ENCODE measurements around the gene ENSA. TPM values are rescaled to one million over a fixed set of nuclear protein-coding genes. Genes with fewer than 3 reads are reported as not detected.

ENSA gene
- total RNA-seq, 2 donors from 2014 or later: 85.7 to 94.5 TPM

DNA sequence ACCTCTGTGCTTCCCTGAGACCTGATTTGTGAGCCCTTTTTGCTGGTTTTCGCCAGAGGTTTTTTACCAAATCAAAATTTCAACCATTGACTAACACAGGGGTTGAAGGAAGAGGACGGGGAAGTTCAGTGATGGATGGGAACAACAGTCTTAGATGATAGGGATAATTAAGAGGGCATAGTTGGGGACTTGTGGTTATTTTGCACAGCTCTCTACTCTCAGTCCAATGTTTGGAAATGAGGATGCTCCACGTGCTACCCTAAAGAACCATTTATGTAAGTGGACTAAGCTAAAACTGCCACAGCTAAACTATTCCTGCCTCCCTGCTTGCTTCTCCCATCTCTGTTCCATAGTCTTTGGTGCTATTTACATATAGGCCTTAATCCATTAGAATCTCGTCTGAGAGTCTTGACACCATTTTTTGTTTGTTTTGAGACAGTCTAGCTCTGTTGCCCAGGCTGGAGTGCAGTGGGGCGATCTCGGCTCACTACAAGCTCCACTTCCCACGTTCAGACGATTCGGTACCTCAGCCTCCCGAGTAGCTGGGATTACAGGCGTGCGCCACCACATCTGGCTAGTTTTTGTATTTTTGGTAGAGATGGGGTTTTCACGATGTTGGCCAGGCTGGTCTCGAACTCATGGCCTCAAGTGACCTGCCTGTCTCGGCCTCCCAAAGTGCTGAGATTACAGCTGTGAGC is 49.3 kb downstream of the ENSA start:
- Histone ChIP-seq H3K4me3 (peak overlapping the region; percentile 93), H3K27me3 (replicated peaks; ENCODE audit: insufficient read depth) (no peaks in the 10 kb centered on the region), H3K9me3 (no peaks in the 10 kb centered on the region), H3K27ac (peak overlapping the region; percentile 98 to 99), H3K36me3 (peaks cover 26% of the 10 kb centered on the region), H3K4me1 (ENCODE audit: control insufficient read depth in 1 of 2, low read depth in 2 of 2) (peaks cover 5 to 6% of the 10 kb centered on the region in 2 donors)
- ATAC-seq (ENCODE audit: insufficient number of reproducible peaks, low FRiP score, low read depth) (peak; percentile 0), DNase-seq (ENCODE audit: low spot score) (no peak)
- no peak for TF ChIP-seq CTCF (IDR thresholded peaks at IDR 0.05)

DNA sequence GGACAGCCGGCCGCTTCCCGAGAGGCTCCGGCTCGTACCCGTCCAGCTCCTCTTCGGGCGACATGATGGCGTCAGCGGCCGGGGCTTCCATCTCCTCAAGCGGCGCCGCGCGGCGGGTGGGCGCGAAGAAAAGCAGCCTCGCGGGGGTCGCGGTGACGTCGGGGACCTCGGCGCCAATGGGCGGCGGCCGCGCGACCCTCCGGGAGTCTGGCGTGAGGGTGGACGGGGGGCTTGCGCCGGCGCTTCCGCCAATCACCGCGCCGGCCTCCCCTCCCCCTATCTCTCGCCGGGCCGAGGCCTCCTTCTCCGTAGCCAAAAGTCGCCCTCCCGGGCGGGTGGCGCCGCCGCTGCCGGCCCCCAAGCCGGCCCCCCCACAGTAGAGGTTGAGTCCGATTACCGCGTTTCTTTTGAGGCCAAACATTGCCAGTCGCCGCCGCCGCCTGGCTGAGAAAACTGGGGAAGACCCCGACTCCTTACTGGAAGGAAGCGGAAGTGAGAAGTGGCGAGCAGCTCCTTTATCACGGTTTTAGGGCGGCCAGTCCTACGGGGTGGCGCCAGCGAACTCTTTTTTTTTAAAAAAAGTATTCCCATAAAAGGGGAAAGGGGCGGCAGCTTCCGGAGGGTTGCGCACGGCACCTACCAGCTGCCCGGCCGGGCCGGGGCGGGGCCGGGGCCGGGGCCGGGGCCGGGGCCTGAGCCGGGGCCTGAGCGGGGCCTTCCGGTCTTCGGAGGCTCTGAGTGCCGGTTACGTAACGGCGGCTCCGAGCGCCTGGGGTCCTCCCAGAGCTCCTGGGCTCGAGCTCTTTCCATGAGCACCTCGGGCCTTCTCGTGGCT is 50.1 kb downstream of the ENSA start, which contains the start of gene MCL1:
MCL1 (minus strand) TSS at position 501 of the 835 bp plus-strand sequence; CDS start at position 421, 80 bp downstream.
- H3K4me3 ChIP-seq: peak within 1 kb of the TSS; percentile 93
- peak within 1 kb of the TSS; percentile 98 to 99 for H3K27ac ChIP-seq
- peaks cover 9 to 10% of the 10 kb centered on the region in 2 donors for H3K4me1 ChIP-seq (ENCODE audit: control insufficient read depth in 1 of 2, low read depth in 2 of 2)
- no peaks in the 10 kb centered on the region for H3K9me3 ChIP-seq
- no peak for TF ChIP-seq CTCF (IDR thresholded peaks at IDR 0.05)
- ATAC-seq (ENCODE audit: insufficient number of reproducible peaks, low FRiP score, low read depth) (peak; percentile 80), DNase-seq (ENCODE audit: low spot score) (peak; percentile 73)
- H3K36me3 ChIP-seq: peaks cover 34% of the 10 kb centered on the region
- H3K27me3 ChIP-seq (replicated peaks; ENCODE audit: insufficient read depth): no peaks in the 10 kb centered on the region

- peak overlapping the region; percentile 93 for H3K4me3 ChIP-seq
- H3K27me3 ChIP-seq (replicated peaks; ENCODE audit: insufficient read depth): no peaks in the 10 kb centered on the region
- peak overlapping the region; percentile 98 to 99 for H3K27ac ChIP-seq
- peak; percentile 57 for ATAC-seq (ENCODE audit: insufficient number of reproducible peaks, low FRiP score, low read depth)
- peak; percentile 54 for DNase-seq (ENCODE audit: low spot score)
- H3K9me3 ChIP-seq: no peaks in the 10 kb centered on the region
- peaks cover 15 to 18% of the 10 kb centered on the region in 2 donors for H3K4me1 ChIP-seq (ENCODE audit: control insufficient read depth in 1 of 2, low read depth in 2 of 2)
- no peak for TF ChIP-seq CTCF (IDR thresholded peaks at IDR 0.05)
- peaks cover 40% of the 10 kb centered on the region for H3K36me3 ChIP-seq
Measured at GRCh38 chr1:150578272-150579109, 50.9 kb downstream of the ENSA start.

DNA sequence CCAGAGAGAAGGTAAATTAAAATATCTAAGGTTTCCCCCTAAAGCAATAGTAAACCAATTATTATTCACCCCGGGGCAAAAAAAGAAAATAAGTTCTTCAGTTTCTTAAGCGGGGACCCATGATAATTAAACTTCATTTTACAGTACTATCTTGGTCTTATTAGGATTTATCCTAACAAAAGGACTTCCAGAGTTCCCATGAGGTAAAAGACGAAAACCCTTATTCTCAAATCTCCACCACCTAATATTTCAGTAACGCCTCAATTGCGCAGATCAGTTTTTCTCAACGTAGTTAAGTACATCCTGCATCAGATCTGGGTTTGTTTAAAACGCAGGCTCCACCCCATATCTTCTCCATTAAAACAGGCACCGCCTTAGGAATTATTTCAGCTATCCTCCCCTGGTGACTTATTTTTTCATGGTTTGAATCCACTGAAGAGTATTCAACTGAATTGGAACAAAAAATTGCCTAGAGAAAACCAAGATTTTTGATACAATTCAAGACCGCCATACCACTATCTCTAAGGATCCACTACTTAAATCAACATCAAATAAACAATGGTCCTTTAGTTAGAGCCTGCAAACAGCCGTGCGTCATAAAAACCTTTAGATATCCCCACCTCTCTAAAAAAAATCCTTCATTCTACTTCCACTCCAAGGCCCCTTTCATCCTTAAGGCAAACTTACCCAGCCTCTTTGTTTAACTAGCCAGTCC is 51.7 kb downstream of the ENSA start:
- H3K36me3 ChIP-seq: peaks cover 47% of the 10 kb centered on the region
- H3K4me3 ChIP-seq: peak overlapping the region; percentile 93
- no peak for TF ChIP-seq CTCF (IDR thresholded peaks at IDR 0.05)
- H3K27ac ChIP-seq: peak overlapping the region; percentile 98 to 99
- H3K27me3 ChIP-seq (replicated peaks; ENCODE audit: insufficient read depth): no peaks in the 10 kb centered on the region
- DNase-seq (ENCODE audit: low spot score) (no peak), ATAC-seq (ENCODE audit: insufficient number of reproducible peaks, low FRiP score, low read depth) (no peak)
- peaks cover 23 to 25% of the 10 kb centered on the region in 2 donors for H3K4me1 ChIP-seq (ENCODE audit: control insufficient read depth in 1 of 2, low read depth in 2 of 2)
- no peaks in the 10 kb centered on the region for H3K9me3 ChIP-seq
